22Rv1 (cell line): ENCODE results near the gene SLC36A3.
A peak's percentile ranks its signal among the peaks of the same experiment; 100 is the strongest.

Source experiments
- H3K27ac ChIP-seq: fragments of 450-650 bp; 2 replicates; pipeline ENCODE4 v1.5.1; 2017
- ZFX ChIP-seq: fragments of 450-650 bp; IDR thresholded peaks from 2 replicates; pipeline ENCODE4 v1.6.1; 2017; ENCODE audit warnings: antibody characterized with exemption, borderline replicate concordance
- TF ChIP-seq, protein P1 (sequence below): fragments of 450-650 bp; IDR thresholded peaks from 2 replicates; pipeline ENCODE4 v1.5.1; 2017; ENCODE audit warnings: mild to moderate bottlenecking

The SLC36A3 gene

DNA sequence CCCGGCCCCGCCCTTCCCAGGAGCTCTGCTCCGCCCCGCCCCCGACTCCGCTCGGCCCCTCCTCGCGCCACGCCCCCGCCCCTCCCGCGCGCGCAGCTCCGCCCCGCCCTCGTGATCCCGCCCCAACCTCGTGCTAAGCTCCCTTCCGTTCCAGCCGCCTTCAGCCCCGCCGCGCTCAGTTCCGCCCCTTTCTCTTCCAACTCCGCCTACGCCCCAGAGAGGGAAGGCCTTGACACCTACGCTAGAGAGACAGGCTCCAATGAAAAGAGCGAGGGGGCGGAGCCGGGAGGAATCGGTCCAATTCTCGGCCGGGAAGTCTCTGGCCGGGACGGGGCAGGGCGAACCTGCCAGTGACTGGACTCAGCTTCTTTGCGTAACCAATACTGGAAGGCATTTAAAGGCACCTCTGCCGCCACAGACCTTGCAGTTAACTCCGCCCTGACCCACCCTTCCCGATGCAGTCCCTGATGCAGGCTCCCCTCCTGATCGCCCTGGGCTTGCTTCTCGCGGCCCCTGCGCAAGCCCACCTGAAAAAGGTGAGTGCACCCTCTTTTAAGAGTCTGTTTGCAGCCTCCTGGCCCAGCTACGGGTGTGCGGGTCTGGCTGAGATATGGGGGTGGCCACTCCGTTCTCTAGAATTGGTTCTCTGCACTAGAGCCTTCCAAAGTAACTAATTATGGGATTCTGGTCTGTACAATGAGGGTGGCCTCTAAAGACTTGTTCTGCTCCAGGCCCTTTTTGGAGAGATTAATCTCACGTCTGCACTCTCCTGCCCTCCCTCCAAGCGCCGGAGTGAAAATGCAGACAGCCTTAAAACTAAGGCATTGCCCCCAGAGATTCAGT is 50.6 kb downstream of the SLC36A3 start, which contains the start of gene GM2A:
TSS of gene GM2A (plus strand) at position 424 of the 843 bp plus-strand sequence. CDS start at position 456, 32 bp downstream.
- TF ChIP-seq ZFX, result no peak
- TF ChIP-seq, protein P1, sequence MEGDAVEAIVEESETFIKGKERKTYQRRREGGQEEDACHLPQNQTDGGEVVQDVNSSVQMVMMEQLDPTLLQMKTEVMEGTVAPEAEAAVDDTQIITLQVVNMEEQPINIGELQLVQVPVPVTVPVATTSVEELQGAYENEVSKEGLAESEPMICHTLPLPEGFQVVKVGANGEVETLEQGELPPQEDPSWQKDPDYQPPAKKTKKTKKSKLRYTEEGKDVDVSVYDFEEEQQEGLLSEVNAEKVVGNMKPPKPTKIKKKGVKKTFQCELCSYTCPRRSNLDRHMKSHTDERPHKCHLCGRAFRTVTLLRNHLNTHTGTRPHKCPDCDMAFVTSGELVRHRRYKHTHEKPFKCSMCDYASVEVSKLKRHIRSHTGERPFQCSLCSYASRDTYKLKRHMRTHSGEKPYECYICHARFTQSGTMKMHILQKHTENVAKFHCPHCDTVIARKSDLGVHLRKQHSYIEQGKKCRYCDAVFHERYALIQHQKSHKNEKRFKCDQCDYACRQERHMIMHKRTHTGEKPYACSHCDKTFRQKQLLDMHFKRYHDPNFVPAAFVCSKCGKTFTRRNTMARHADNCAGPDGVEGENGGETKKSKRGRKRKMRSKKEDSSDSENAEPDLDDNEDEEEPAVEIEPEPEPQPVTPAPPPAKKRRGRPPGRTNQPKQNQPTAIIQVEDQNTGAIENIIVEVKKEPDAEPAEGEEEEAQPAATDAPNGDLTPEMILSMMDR, result no peak

DNA sequence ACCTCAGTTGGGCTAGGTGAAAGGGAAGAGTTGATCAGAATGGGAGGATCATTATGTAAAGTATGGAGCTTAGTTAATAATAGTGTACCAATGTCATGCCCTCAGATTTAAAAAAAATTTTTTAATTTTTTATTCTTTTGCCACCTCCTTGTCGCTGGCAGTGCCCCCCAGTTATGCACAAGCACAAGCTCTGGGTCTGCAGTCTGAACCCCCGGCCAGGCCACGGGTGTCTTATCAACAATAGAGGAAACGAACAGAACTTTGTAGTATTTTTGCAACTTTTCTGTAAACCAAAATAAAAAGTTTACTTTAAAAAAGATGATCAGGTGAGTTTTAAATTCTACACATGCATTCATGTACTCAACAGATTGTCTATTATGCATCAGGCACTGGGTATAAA is 51.9 kb downstream of the SLC36A3 start:
- no peak overlapping the region for H3K27ac ChIP-seq

More for the DNA sequence above, 50.6 kb downstream of the SLC36A3 start, which contains the start of gene GM2A:
- peak within 1 kb of the TSS; percentile 34; the same call in 1 of the 2 replicates for H3K27ac ChIP-seq

DNA sequence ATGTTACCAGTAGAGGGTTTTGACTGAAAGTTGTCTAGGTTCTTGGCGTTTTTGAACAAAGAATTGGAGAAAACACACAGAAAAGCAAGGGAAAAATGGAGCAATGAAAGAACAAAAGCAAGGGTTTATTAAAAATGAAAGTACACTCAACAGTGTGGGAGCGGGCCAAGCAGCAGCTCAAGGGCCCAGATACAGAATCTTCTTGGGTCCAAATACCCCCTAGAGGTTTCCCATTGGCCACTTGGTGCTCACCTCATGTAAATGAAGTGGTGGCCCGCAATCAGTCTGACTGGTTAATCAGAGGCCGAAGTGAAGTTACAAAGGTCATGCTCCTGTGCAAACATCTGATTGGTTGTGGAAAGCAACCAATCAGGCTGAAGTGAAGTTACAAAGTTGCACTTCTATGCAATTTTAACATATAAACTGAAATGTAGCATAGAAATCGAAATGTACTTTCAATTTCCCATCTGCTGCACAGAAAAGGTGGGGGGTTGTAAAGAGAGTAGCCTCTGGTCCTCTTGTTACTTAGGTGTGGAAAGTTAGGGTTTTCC is 52.5 kb downstream of the SLC36A3 start:
- no peak for TF ChIP-seq ZFX
- TF ChIP-seq, protein P1, result no peak
- no peak overlapping the region for H3K27ac ChIP-seq

More for the DNA sequence above, 51.9 kb downstream of the SLC36A3 start:
- TF ChIP-seq, protein P1, result no peak

DNA sequence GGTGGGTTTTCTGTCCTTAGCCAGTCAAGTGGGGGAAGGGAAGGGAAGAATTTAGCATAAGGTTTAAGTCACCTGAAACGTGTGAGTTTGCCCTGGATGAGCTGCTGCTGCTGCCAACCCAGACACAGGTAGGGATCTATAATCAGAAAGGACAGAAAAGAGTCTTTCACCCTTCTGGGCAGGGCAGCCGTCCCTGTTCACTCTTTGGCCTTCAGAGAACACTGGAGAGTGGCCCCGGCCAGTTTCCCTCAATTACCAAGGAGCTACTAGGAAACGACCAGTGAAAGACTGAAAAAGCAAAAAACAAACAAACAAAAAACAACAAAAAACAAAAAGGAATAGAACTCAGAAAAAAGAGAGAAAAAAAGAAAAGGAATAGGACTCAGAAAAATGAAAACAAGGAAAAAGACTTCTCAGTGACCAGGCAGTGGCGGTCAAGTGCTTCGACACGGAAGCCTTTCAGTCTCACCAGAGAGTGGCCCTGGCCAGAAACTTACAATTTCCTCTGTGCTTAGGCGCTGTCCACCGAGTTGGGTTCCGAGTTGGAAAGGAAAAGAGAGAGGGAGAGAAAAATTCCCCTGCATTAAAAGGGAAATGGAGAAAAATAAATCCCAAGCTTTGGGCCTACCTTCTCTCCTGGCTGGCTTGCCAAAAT is 53.1 kb downstream of the SLC36A3 start:
- H3K27ac ChIP-seq, result no peak overlapping the region
- no peak for TF ChIP-seq ZFX
- TF ChIP-seq, protein P1, result no peak

DNA sequence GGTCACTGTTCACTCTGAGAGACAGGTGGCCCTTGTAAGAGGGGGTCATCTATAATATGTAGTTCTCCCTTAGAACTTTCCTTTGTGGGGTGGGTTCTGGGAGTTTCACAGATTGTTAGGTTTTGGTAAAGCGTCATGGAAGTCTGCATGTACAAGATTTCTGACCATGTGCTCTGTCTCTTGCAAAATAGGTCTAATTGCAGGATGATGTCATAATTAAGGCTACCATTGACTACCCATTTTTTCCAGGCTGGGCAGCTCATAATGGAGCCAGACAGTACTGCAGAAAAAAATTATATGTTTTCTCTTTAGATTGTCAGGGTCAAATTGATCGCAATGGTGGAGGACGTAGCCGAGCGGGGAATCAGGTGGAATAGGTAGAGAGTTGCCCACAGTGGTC is 54.3 kb downstream of the SLC36A3 start:
- no peak for TF ChIP-seq ZFX
- TF ChIP-seq, protein P1, result no peak
- H3K27ac ChIP-seq, result no peak overlapping the region

DNA sequence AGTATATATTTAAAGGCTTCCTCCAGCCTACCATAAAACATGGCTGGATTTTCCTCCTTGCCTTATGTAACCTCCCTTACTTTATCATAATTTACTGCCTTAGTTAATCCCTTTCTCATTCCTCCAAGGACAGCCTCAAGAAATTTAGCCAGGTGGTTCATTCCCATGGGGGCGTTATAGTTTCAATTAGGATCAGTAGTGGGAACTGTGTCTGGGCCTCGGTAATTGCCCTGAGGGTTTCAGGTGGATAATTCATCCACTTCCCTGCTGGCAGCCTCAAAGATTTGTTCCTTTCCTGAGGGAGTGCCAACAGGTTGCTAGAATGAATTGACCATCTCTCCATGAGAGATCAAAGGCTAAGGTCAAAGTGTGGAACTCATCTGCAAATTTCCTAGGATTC is 54.9 kb downstream of the SLC36A3 start:
- TF ChIP-seq ZFX, result no peak
- TF ChIP-seq, protein P1, result no peak
- H3K27ac ChIP-seq, result no peak overlapping the region
